Glutamatergic neuron (in vitro differentiated cells): ENCODE results near the gene PRDM7. TPM values are rescaled to one million over a fixed set of nuclear protein-coding genes. Genes with fewer than 3 reads are reported as not detected.
"Not testable (repeated sequence)": the region's sequence is repeated elsewhere in the genome, so short reads cannot be mapped to it uniquely, and the experiment has no call there.

ENCODE experiments used
- DNase-seq: peaks from one replicate; pipeline ENCODE4 v3.0.0; 2022
- H3K27ac Mint-ChIP-seq: one replicate; pipeline ENCODE4 v1.8.0; 2020; ENCODE audit warnings: mild to moderate bottlenecking, mixed read lengths, inconsistent platforms; ENCODE audit not compliant: unreplicated experiment
- H3K27me3 Mint-ChIP-seq: one replicate; pipeline ENCODE4 v1.8.0; 2020; ENCODE audit warnings: mild to moderate bottlenecking, moderate library complexity, mixed read lengths, inconsistent platforms; ENCODE audit not compliant: unreplicated experiment
- H3K36me3 Mint-ChIP-seq: one replicate; pipeline ENCODE4 v1.8.0; 2020; ENCODE audit warnings: mild to moderate bottlenecking, mixed read lengths, inconsistent platforms; ENCODE audit not compliant: unreplicated experiment
- H3K4me1 Mint-ChIP-seq: one replicate; pipeline ENCODE4 v1.8.0; 2020; ENCODE audit warnings: mild to moderate bottlenecking, low read depth, mixed read lengths, inconsistent platforms; ENCODE audit not compliant: unreplicated experiment
- H3K4me3 Mint-ChIP-seq: one replicate; pipeline ENCODE4 v1.8.0; 2020; ENCODE audit warnings: mild to moderate bottlenecking, mixed read lengths, inconsistent platforms; ENCODE audit not compliant: unreplicated experiment
- H3K9me3 Mint-ChIP-seq: one replicate; pipeline ENCODE4 v1.8.0; 2020; ENCODE audit warnings: mild to moderate bottlenecking, moderate library complexity, mixed read lengths, inconsistent platforms; ENCODE audit not compliant: unreplicated experiment
- CTCF ChIP-seq: fragments of 200-600 bp; sonication (generic); IDR thresholded peaks from one replicate; pipeline ENCODE4 v1.5.0; 2021; ENCODE audit not compliant: partially characterized antibody, unreplicated experiment
- total RNA-seq: library from RNA; stranded (reverse); fragmentation: NEBNext Ultra II Directional; extraction: Animal tissue kit (Norgen Biotek cat#: 25700); gene quantifications from one replicate; pipeline ENCODE4 v1.2.1, GENCODE V29; 2021; ENCODE audit not compliant: unreplicated experiment

PRDM7 gene
- total RNA-seq, 1 donor from 2014 or later, result not detected

GRCh38 chr16:90008708-90009145, 68.4 kb downstream of the PRDM7 start:
- Mint-ChIP-seq H3K4me3 (no peak overlapping the region), H3K27ac (no peak overlapping the region), H3K27me3 (peaks cover 6% of the 10 kb centered on the region), H3K9me3 (no peaks in the 10 kb centered on the region), H3K36me3 (no peaks in the 10 kb centered on the region), H3K4me1 (peaks cover 4% of the 10 kb centered on the region)
- no peak for TF ChIP-seq CTCF
- no peak for DNase-seq

GRCh38 chr16:90007635-90008234, 69.4 kb downstream of the PRDM7 start:
- H3K27ac Mint-ChIP-seq, H3K36me3 Mint-ChIP-seq, H3K4me1 Mint-ChIP-seq: not testable (repeated sequence)

GRCh38 chr16:90007015-90007414, 70.1 kb downstream of the PRDM7 start:
- no peak overlapping the region for H3K27ac Mint-ChIP-seq
- DNase-seq, result no peak
- H3K36me3 Mint-ChIP-seq, result no peaks in the 10 kb centered on the region
- H3K9me3 Mint-ChIP-seq, result peaks cover 3% of the 10 kb centered on the region
- no peak overlapping the region for H3K4me3 Mint-ChIP-seq
- H3K4me1 Mint-ChIP-seq, result peaks cover 4% of the 10 kb centered on the region
- TF ChIP-seq CTCF, result no peak
- peaks cover 6% of the 10 kb centered on the region for H3K27me3 Mint-ChIP-seq

More at GRCh38 chr16:90007635-90008234, 69.4 kb downstream of the PRDM7 start:
- not testable (repeated sequence) for DNase-seq, H3K9me3 Mint-ChIP-seq, H3K27me3 Mint-ChIP-seq, H3K4me3 Mint-ChIP-seq

Other genes with a start within 250 kb of the PRDM7 start
- gene SPIRE2, start 248.9 kb downstream of the PRDM7 start, total RNA-seq, result 39.2 TPM
- 272 TPM for gene TCF25, start 203.7 kb downstream of the PRDM7 start, total RNA-seq
- gene MC1R, start 158.5 kb downstream of the PRDM7 start, total RNA-seq, result 12.8 TPM
- 3,960 TPM for gene TUBB3, start 154.0 kb downstream of the PRDM7 start, total RNA-seq
- 96.0 TPM for gene DEF8, start 128.6 kb downstream of the PRDM7 start, total RNA-seq
- 77.8 TPM for gene DBNDD1, start 57.9 kb downstream of the PRDM7 start, total RNA-seq